Duodenal mucosa (tissue), 2 donors: ENCODE data around the gene TTK.
A peak's percentile ranks its signal among the peaks of the same experiment; 100 is the strongest.

ENCODE experiments used
- H3K27ac ChIP-seq: one replicate; pipeline ENCODE4 v1.7.0; 2013; ENCODE audit warnings: low read depth, low read length
- H3K27me3 ChIP-seq, 2 donors: one replicate each; pipeline ENCODE4 v1.7.0; 2013; ENCODE audit warnings: low read length in 2 of 2, control low read depth in 1 of 2; ENCODE audit not compliant: insufficient read depth in 2 of 2, control insufficient read depth in 1 of 2
- H3K36me3 ChIP-seq, 2 donors: one replicate each; pipeline ENCODE4 v1.7.0; 2013; ENCODE audit warnings: low read length in 2 of 2, control low read depth in 1 of 2; ENCODE audit not compliant: insufficient read depth in 2 of 2, control insufficient read depth in 1 of 2
- H3K4me1 ChIP-seq, 2 donors: one replicate each; pipeline ENCODE4 v1.7.0; 2013; ENCODE audit warnings: low read length in 2 of 2, control low read depth in 1 of 2; ENCODE audit not compliant: insufficient read depth in 2 of 2, control insufficient read depth in 1 of 2
- H3K4me3 ChIP-seq, 2 donors: one replicate each; pipeline ENCODE4 v1.7.0; 2013; ENCODE audit warnings: low read length in 2 of 2, low read depth in 1 of 2
- H3K9ac ChIP-seq, 2 donors: one replicate each; pipeline ENCODE4 v1.7.0; 2013; ENCODE audit warnings: low read length in 2 of 2, low read depth in 1 of 2
- H3K9me3 ChIP-seq, 2 donors: one replicate each; pipeline ENCODE4 v1.7.0; 2013; ENCODE audit warnings: low read length in 2 of 2, control low read depth in 1 of 2; ENCODE audit not compliant: control insufficient read depth in 1 of 2

Gene TTK

DNA sequence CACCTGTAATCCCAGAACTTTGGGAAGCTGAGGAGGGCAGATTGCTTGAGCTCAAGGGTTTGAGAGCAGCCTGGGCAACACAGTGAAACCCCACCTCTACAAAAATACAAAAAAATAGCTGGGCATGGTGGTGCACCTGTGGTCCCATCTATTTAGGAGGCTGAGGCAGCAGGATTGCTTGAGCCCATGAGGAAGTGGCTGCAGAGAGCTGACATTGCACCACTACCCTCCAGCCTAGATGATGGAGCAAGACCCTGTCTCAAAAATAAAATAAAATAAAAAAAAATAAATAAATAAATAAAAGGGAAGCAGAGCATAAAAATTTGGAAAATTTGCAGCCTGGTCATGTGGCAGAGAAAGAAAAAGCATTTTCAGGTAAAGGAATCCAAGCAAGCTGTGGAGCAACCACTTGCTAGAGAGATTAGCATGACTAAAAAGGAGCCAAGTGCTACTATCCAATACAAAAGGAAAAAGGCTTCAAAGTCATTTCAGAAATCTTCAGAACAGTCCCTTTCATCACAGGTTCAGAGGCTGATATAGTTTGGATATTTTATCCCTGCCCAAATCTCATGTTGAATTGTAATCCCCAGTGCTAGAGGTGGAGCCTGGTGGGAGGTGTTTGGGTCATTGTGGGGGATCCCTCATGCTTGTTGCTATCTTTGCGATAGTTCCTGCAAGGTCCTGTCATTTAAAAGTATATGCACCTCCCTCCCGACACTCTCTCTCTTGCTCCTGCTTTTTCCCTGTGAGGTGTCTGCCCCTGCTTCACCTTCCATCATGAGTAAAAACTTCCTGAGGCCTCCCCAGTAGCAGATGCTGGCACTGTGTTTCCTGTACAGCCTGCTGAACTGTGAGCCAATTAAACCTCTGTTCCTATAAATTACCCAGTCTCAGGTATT, 11.2 kb upstream of the TTK start:
- H3K9me3 ChIP-seq = no peaks in the 10 kb centered on the region
- no peaks in the 10 kb centered on the region for H3K4me1 ChIP-seq
- no peak overlapping the region for H3K4me3 ChIP-seq
- H3K27ac ChIP-seq = no peak overlapping the region
- no peak overlapping the region for H3K9ac ChIP-seq
- H3K36me3 ChIP-seq = no peaks in the 10 kb centered on the region
- no peaks in the 10 kb centered on the region for H3K27me3 ChIP-seq

DNA sequence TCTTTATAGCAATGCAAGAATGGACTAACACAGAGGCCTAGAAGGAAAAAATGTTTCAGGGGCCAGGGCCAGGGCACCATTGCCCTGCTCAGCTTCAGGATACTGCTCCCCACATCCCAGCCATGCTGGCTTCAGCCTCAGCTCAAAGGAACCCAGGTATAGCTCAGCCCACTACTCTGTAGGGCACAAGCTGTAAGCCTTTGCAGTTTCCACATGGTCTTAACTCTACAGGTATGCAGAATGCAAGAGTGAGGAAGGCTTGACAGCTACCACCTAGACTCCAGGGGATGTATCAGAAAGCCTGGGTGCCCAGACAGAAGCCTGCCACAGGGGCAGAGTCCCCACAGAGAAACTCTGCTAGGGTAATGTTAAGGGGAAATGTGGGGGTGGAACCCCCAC, 10.5 kb upstream of the TTK start:
- H3K4me3 ChIP-seq = no peak overlapping the region
- H3K9ac ChIP-seq = no peak overlapping the region
- no peaks in the 10 kb centered on the region for H3K4me1 ChIP-seq
- H3K9me3 ChIP-seq = no peaks in the 10 kb centered on the region
- H3K27ac ChIP-seq = no peak overlapping the region
- H3K27me3 ChIP-seq = no peaks in the 10 kb centered on the region
- no peaks in the 10 kb centered on the region for H3K36me3 ChIP-seq

DNA sequence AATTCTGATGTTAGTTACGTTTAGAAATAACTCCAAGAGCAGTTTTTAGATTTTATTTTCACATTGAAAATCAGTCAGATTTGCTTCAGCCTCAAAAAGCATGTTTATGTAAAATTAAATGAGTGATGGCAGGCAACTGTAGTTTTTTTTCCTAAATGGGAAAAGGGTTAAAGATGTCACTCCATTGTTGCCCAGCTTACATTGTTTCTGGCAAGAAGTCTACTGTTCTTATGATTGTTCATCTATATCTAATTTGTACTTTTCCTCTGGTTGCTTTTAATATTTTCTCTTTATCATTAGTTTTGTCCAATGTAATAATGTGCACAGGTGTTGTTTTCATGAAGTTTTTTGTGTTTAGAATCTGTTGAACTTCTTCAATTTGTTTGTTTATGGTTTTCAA, 6.7 kb upstream of the TTK start:
- H3K27ac ChIP-seq = no peak overlapping the region

DNA sequence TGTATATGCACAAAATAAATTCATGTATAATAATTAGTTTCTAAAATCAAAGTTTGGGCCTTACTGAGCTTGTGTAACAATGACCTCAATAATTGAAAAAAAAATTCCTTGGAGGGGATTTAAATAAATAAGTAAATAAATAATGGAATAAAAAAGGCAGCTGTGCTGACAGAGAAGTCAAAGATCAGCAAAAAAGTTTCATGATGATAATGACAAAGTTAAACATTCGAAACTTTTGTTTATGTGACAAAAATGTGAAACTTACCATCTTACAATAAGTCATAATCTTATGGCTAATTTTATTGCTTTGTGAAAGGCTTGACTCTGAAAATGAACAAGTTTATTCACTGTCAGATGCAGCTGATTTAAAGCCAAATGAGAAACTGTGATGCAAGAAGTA, 3.1 kb upstream of the TTK start:
- Histone ChIP-seq H3K4me1 (peaks cover 13% of the 10 kb centered on the region in 2 donors), H3K9ac (no peak overlapping the region), H3K27me3 (no peaks in the 10 kb centered on the region), H3K4me3 (no peak overlapping the region), H3K9me3 (no peaks in the 10 kb centered on the region), H3K27ac (no peak overlapping the region), H3K36me3 (no peaks in the 10 kb centered on the region)

More for the DNA sequence above, 6.7 kb upstream of the TTK start:
- H3K9me3 ChIP-seq = no peaks in the 10 kb centered on the region
- no peak overlapping the region for H3K9ac ChIP-seq
- H3K27me3 ChIP-seq = no peaks in the 10 kb centered on the region
- no peaks in the 10 kb centered on the region for H3K4me1 ChIP-seq
- no peaks in the 10 kb centered on the region for H3K36me3 ChIP-seq
- H3K4me3 ChIP-seq = no peak overlapping the region

DNA sequence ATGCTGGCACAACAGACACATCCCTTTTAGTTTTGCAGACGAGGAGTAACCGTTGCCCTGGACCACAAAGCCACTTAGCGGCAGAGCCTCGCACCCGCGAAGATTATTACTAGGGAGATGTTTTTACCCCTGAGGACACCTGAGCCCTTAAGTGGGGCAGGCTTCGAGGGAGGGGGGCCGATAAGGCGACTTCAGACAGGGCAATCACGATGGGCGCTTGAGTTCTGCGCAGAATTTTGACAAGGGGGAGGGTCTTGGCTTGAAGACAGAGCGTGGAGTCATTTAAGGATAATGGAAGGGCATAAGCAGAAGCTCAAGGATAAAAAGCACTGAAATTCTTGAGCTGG, 650 bp upstream of the TTK start:
- Histone ChIP-seq H3K9me3 (no peaks in the 10 kb centered on the region), H3K27me3 (no peaks in the 10 kb centered on the region), H3K4me1 (peaks cover 13% of the 10 kb centered on the region in 2 donors), H3K9ac (peak overlapping the region; percentile 86 to 87), H3K4me3 (peak overlapping the region; percentile 90 to 96), H3K36me3 (peaks cover 0 to 2% of the 10 kb centered on the region in 2 donors), H3K27ac (peak overlapping the region; percentile 65)

DNA sequence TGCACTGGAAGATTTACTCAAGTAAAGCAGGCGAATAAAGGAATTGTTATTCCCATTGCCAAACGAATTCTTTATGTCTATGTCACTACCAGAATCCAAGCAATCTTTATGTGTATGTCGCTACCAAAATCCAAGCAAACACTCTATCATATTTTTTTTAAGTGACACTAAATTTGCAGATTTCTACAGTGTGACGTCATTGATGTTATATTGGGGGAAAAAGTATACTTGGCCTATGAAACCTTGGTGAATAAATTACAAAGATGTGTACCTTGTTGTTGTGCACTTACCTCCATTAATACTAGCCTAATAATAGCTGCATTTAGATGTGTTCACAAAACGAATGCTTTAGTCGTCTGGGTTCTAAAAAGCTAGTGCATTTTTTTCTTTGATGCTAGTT, 957 bp downstream of the TTK start:
- H3K4me3 ChIP-seq = peak overlapping the region; percentile 90 to 96
- peaks cover 13% of the 10 kb centered on the region in 2 donors for H3K4me1 ChIP-seq
- no peaks in the 10 kb centered on the region for H3K9me3 ChIP-seq
- H3K36me3 ChIP-seq = peaks cover 0 to 5% of the 10 kb centered on the region in 2 donors
- H3K27ac ChIP-seq = no peak overlapping the region
- H3K9ac ChIP-seq = peak overlapping the region in 1 of 2 donors; percentile 36
- H3K27me3 ChIP-seq = no peaks in the 10 kb centered on the region

DNA sequence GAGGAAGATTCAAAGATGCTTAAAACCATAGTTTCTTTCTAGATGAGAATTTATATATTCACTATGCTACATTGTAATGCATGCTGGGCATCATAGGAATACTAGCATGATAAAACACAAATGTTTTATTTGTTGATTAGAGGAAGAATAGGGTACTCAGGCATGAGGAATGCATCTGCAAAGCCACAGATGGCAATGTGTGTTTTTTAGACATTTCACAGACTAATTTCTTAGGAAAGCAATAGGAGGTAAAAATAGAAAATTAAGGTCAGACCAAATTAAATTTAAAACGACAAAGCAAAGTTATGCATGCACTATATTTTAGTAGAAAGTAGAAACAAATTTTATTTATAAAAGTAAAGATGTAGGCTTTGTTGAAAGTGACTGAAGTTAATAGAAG, 2.1 kb downstream of the TTK start:
- no peaks in the 10 kb centered on the region for H3K9me3 ChIP-seq
- no peak overlapping the region for H3K4me3 ChIP-seq
- peaks cover 0 to 5% of the 10 kb centered on the region in 2 donors for H3K36me3 ChIP-seq
- no peak overlapping the region for H3K27ac ChIP-seq
- H3K27me3 ChIP-seq = no peaks in the 10 kb centered on the region
- H3K4me1 ChIP-seq = peaks cover 13% of the 10 kb centered on the region in 2 donors
- no peak overlapping the region for H3K9ac ChIP-seq

DNA sequence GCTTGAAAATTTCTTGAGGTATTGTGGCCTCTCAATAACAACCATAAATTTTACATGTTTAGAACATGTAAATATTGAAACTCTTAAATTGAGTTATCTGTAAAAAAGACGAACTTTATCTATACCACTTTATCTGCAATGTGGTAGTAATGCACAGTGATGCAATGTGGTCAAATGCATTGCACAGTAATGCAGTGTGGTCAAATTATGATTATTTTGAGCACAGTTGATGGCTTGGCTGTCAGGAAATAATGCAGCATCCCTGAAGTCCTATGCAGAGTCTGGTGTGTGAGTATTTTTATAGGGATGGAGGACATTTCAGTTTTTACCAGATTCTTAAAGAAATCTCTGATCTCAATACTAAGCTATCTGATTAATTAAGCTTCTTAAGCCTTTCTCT, 5.1 kb downstream of the TTK start:
- Histone ChIP-seq H3K36me3 (peaks cover 0 to 5% of the 10 kb centered on the region in 2 donors), H3K4me3 (no peak overlapping the region), H3K27ac (no peak overlapping the region), H3K9me3 (no peaks in the 10 kb centered on the region), H3K27me3 (no peaks in the 10 kb centered on the region), H3K4me1 (peaks cover 5 to 9% of the 10 kb centered on the region in 2 donors), H3K9ac (no peak overlapping the region)

DNA sequence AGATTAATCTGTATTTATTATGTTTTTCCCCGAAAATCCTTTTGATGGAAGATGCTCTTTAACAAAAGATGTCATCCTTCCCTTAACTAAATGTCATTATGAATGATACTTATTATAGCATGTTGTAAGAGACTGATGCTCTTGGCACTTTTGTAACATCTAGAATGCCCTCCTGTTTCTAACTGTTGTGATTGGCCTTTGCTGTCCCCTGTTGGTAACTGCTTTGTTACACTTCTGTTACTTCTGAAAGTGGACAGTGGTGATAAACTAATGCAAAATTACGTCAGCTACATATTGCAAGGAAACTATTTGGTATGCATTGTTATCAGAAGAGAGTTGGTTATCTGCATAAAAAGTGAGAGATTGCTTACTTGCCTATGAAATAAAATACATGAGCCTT, 5.8 kb downstream of the TTK start:
- no peak overlapping the region for H3K27ac ChIP-seq
- H3K9me3 ChIP-seq = no peaks in the 10 kb centered on the region
- H3K4me1 ChIP-seq = peaks cover 0 to 2% of the 10 kb centered on the region in 2 donors
- no peaks in the 10 kb centered on the region for H3K27me3 ChIP-seq
- no peak overlapping the region for H3K9ac ChIP-seq
- H3K4me3 ChIP-seq = no peak overlapping the region
- H3K36me3 ChIP-seq = peaks cover 0 to 5% of the 10 kb centered on the region in 2 donors

DNA sequence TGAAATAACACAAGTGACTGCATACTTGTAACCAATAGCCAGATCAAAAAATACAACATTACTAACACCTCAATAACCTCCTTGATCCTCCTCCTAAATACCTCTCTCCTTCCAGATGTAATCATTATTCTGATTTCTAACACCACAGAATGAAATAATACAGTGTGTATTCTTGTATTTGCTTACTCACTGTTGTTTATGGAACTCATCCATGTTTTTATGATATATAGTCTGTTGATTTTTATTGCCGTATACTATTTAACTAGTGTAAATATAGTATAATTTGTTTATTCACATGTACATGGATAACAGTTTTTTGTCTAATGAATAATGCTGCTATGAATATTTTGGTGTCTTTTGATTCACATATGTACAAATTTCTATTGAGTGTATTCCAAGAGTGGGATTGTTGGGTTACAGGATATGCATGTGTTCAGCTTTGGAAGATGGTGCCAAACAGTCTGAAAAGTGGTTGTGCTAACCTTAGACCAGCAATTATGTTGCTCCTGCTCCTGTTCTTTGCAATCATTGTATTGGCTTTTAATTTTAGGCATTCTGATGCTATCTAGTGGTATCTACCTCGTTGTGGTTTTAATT, 11.5 kb downstream of the TTK start:
- no peak overlapping the region for H3K9ac ChIP-seq
- no peaks in the 10 kb centered on the region for H3K36me3 ChIP-seq
- no peaks in the 10 kb centered on the region for H3K27me3 ChIP-seq
- H3K9me3 ChIP-seq = no peaks in the 10 kb centered on the region
- no peak overlapping the region for H3K27ac ChIP-seq
- no peak overlapping the region for H3K4me3 ChIP-seq
- H3K4me1 ChIP-seq = no peaks in the 10 kb centered on the region
